ENCODE measurements around the gene SETD1B.
A peak's percentile ranks its signal among the peaks of the same experiment; 100 is the strongest.

SETD1B gene

GRCh38 chr12:121795034-121795968 is 8.5 kb upstream of the SETD1B start:
- peak in 52 of 56 donors; percentile 36 to 92 (median 74) for DNase-seq

GRCh38 chr12:121796855-121797751 is 6.7 kb upstream of the SETD1B start:
- peak in 54 of 56 donors; percentile 19 to 90 (median 67) for DNase-seq

GRCh38 chr12:121797937-121798786 is 5.6 kb upstream of the SETD1B start:
- peak in 35 of 56 donors; percentile 19 to 90 (median 60) for DNase-seq

GRCh38 chr12:121798787-121799155 is 5.0 kb upstream of the SETD1B start:
- peak in 6 of 56 donors; percentile 36 to 53 (median 44) for DNase-seq

- DNase-seq: peak in 46 of 56 donors; percentile 25 to 83 (median 48)
These were observed 4.5 kb upstream of the SETD1B start for GRCh38 chr12:121799156-121799841.

- DNase-seq: peak in 46 of 56 donors; percentile 21 to 83 (median 60)
These were observed 3.7 kb upstream of the SETD1B start for GRCh38 chr12:121799842-121800693.

GRCh38 chr12:121800694-121801594 is 2.9 kb upstream of the SETD1B start:
- peak in 53 of 56 donors; percentile 19 to 82 (median 59) for DNase-seq

- DNase-seq: peak in 16 of 56 donors; percentile 11 to 67 (median 42)
These were observed 2.0 kb upstream of the SETD1B start for GRCh38 chr12:121801595-121802484.

- DNase-seq: no peak
These were observed 1.3 kb upstream of the SETD1B start for GRCh38 chr12:121802485-121802842.

GRCh38 chr12:121802843-121803698 is 738 bp upstream of the SETD1B start:
- peak in 55 of 56 donors; percentile 59 to 99 (median 91) for DNase-seq

GRCh38 chr12:121804417-121805111 is 755 bp downstream of the SETD1B start:
- peak in 21 of 56 donors; percentile 6 to 57 (median 32) for DNase-seq

GRCh38 chr12:121805171-121806008 is 1.6 kb downstream of the SETD1B start:
- DNase-seq: peak in 4 of 56 donors; percentile 6 to 31 (median 28)

- peak in 1 of 56 donors; percentile 43 for DNase-seq
These were observed 2.3 kb downstream of the SETD1B start for GRCh38 chr12:121806009-121806545.
